AG04450 (cell line): Measurements from ENCODE around the gene ZNF580. TPM values are rescaled to one million over a fixed set of nuclear protein-coding genes. Genes with fewer than 3 reads are reported as not detected.

Experiments
- CTCF ChIA-PET: fragments of 300-600, 350-600 bp; formaldehyde crosslinking; extraction: SDS; loops from one replicate; lab custom pipeline; 2022; ENCODE audit warnings: antibody characterized with exemption, inconsistent platforms; lab: Charles Lee
- POLR2A ChIA-PET: fragments of 350-600 bp; formaldehyde crosslinking; extraction: SDS; loops from one replicate; lab custom pipeline; 2021; ENCODE audit warnings: antibody characterized with exemption, inconsistent platforms; lab: Yijun Ruan, JAX
- DNase-seq: peaks from one replicate; pipeline ENCODE4 v3.0.0-alpha.2; 2011; ENCODE audit warnings: low read depth, low spot score
- H3K27ac ChIP-seq: one replicate; pipeline ENCODE4 v1.5.1; 2012; ENCODE audit warnings: low read depth, low read length, control low read depth
- H3K27me3 ChIP-seq: one replicate; pipeline ENCODE4 v1.6.0; 2012; ENCODE audit warnings: low read length; ENCODE audit not compliant: control insufficient read depth, insufficient read depth
- H3K4me3 ChIP-seq: 2 replicates; pipeline ENCODE4 v1.5.1; 2011; ENCODE audit warnings: mild to moderate bottlenecking, low read depth, low read length, control low read depth
- H3K9me3 ChIP-seq: 2 replicates; pipeline ENCODE4 v1.5.1; 2012; ENCODE audit warnings: low read length; ENCODE audit not compliant: control insufficient read depth, insufficient read depth
- CTCF ChIP-seq: IDR thresholded peaks from 2 replicates; pipeline ENCODE4 v1.5.1; 2011; ENCODE audit warnings: low read depth, low read length, control low read depth, inconsistent platforms
- polyA plus RNA-seq: library from polyadenylated mRNA; depleted of rRNA; stranded (reverse); fragments of >200 nt; gene quantifications from 2 replicates; pipeline ENCODE4 v1.2.3, GENCODE V29; 2011

Gene ZNF580
- polyA plus RNA-seq, 1 experiment: 7.3 TPM

DNA sequence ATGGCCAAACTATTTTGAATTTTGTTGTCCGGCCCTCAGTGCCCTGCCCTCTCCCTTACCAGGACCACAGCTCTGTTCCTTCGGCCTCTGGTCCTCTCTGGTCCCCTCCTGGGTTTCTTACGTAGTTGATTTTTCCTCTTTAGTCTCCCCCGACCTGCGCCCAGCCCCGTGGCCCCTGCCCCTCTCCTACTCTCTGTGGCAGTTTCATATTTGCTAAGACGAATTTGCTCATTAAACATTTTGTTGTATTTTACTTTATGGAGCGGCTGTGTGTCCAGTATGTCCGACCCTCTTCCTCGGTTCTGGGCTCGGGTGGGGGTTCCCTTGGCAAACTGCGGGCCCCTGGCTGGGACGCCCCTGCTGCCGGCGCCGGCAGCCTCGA, 33.6 kb downstream of the ZNF580 start:
- Histone ChIP-seq H3K27ac (peak overlapping the region; percentile 21), H3K27me3 (no peaks in the 10 kb centered on the region), H3K9me3 (no peaks in the 10 kb centered on the region; the same call in 1 of the 2 replicates), H3K4me3 (peak overlapping the region; percentile 86)
- POLR2A ChIA-PET: interaction anchor here (2.0 kb wide), 1 partner anchor 20 kb away, joined by 6 read pairs; no protein-coding TSS in a partner anchor
- DNase-seq: no peak
- CTCF ChIA-PET: no interaction called here
- TF ChIP-seq CTCF: no peak

DNA sequence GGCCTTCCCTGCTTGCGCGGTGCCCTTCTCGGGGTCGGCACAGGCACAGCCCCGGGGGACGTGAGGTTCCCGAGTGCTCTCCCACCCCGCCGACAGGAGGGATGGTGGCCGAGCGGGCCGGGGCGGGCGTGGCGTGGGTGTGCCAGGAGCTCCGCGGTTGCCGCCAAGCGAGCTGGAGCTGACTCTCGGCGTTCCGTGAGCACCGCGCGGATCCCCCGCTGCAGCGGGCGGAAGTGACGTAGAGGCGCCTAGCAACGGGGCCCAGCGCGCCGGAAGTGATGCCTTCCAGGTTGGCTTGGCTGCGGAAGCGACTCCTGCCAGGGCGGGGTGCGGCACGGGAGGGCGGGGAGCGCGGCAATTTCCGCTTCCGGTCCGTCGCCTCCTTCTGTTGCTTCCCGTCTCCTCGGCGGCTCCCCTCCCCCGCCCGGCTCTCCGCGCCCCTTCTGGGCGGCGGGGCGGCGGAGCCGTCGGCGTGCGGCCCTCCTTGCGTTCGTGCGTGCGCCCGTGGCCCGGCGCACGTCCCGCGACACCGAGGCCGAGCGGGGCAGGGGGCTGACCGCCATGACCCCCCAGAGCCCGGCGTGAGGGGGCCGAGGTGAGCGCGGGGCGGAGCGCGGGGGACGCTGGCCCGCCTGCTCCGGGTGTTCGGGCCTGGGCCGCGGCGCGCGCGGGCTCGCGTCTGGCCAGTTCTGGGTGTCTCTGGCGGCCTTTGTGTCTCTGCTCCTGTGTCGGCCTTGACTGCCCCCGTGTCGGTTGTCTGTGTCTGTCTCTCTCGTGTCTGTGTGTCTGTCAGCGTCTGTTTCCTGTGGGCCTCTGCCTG, 34.2 kb downstream of the ZNF580 start, which contains the start of gene EPN1:
EPN1 (plus strand) TSS at position 386 of the 820 bp plus-strand sequence. CDS start 3,402 bp downstream, outside the sequence.
- no peak for TF ChIP-seq CTCF
- ChIA-PET POLR2A (interaction anchor here (2.0 kb wide), 1 partner anchor 21 kb away, joined by 6 read pairs; no protein-coding TSS in a partner anchor), CTCF (no interaction called here)
- Histone ChIP-seq H3K27ac (peak within 1 kb of the TSS; percentile 31), H3K27me3 (no peaks in the 10 kb centered on the region), H3K4me3 (peak within 1 kb of the TSS; percentile 86), H3K9me3 (no peaks in the 10 kb centered on the region; the same call in 1 of the 2 replicates)
- DNase-seq: peak; percentile 91

DNA sequence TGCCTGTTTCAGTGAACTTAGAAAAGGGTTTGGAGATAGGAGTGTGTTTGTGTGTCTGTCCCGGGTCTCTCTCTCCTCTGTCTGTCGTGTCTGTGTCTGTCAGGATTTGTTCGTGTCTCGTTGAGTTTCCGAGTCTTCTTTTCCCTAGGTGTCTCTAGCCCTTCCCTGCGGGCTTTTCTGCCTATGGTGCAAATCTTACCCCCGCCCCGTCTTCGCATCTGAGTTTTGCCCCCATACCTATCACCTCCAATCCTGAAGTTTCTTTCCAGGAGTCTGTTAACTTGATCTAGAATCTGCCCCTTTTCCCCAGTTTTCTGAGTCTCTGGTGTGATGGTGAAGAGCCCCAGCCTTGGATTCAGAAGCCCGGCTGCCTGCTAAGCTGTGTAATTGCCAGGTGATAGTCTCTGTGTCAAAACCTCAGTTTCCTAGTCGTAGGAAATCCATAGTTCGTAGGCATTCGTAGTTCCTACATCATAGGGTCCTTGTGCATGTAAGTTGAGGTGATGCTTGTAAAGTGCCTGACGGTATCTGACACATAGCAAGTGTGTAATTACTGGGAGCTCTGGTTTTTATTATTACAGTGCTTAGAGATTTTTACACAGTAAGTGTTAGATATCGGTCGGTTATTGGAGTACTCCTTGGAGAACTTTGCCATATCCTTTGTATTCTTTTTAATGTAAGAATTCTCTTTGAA, 35.0 kb downstream of the ZNF580 start:
- CTCF ChIA-PET: interaction anchor here (1.1 kb wide), 1 partner anchor 21 kb away, joined by 3 read pairs; no protein-coding TSS in a partner anchor
- DNase-seq: no peak

GRCh38 chr19:55676383-55676782, 35.6 kb downstream of the ZNF580 start:
- POLR2A ChIA-PET: no interaction called here
- H3K9me3 ChIP-seq: no peaks in the 10 kb centered on the region; the same call in 1 of the 2 replicates
- no peak overlapping the region for H3K27ac ChIP-seq
- peak overlapping the region; percentile 86 for H3K4me3 ChIP-seq
- DNase-seq: no peak
- CTCF ChIA-PET: interaction anchor here (1.1 kb wide), 1 partner anchor 22 kb away, joined by 3 read pairs; no protein-coding TSS in a partner anchor
- no peaks in the 10 kb centered on the region for H3K27me3 ChIP-seq
- peak; percentile 5; the same call in 1 of the 2 replicates for TF ChIP-seq CTCF

More for the DNA sequence above, 35.0 kb downstream of the ZNF580 start:
- peak overlapping the region; percentile 31 for H3K27ac ChIP-seq
- H3K9me3 ChIP-seq: no peaks in the 10 kb centered on the region; the same call in 1 of the 2 replicates
- H3K4me3 ChIP-seq: peak overlapping the region; percentile 86
- POLR2A ChIA-PET: no interaction called here
- TF ChIP-seq CTCF: no peak
- no peaks in the 10 kb centered on the region for H3K27me3 ChIP-seq
